Activated CD8-positive, alpha-beta T cell treated with anti-CD3 and anti-CD28 coated beads for 36 hours (primary cell): Measurements from ENCODE around the gene RNF227. TPM values are rescaled to one million over a fixed set of nuclear protein-coding genes. Genes with fewer than 3 reads are reported as not detected.
"Not testable (repeated sequence)": the region's sequence is repeated elsewhere in the genome, so short reads cannot be mapped to it uniquely, and the experiment has no call there.

Source experiments
- ATAC-seq: fragments of 200-7000 bp; cut with Tn5 transposase; one replicate; pipeline ENCODE4 v1.10.0; 2021; ENCODE audit warnings: mild to moderate bottlenecking, moderate library complexity
- CTCF ChIA-PET: fragments of 350-600 bp; sonication (Branson Sonifier 250); formaldehyde crosslinking; loops from one replicate; lab custom pipeline; 2021; ENCODE audit warnings: antibody characterized with exemption; lab: Charles Lee
- POLR2A ChIA-PET: fragments of 350-600 bp; sonication (Branson Sonifier 250); formaldehyde crosslinking; loops from one replicate; lab custom pipeline; 2021; ENCODE audit warnings: antibody characterized with exemption; lab: Charles Lee
- DNase-seq: peaks from one replicate; pipeline ENCODE4 v3.0.0-alpha.2; 2020
- H3K27ac Mint-ChIP-seq: one replicate; pipeline ENCODE4 v1.8.0; 2021; ENCODE audit warnings: mild to moderate bottlenecking, mixed read lengths
- H3K27me3 Mint-ChIP-seq: one replicate; pipeline ENCODE4 v1.8.0; 2021; ENCODE audit warnings: mixed read lengths
- H3K36me3 Mint-ChIP-seq: one replicate; pipeline ENCODE4 v1.8.0; 2021; ENCODE audit warnings: low read depth, mixed read lengths
- H3K4me1 Mint-ChIP-seq: one replicate; pipeline ENCODE4 v1.8.0; 2021; ENCODE audit warnings: low read depth, mixed read lengths
- H3K4me3 Mint-ChIP-seq: one replicate; pipeline ENCODE4 v1.8.0; 2021; ENCODE audit warnings: mild to moderate bottlenecking, moderate library complexity, mixed read lengths
- H3K9me3 Mint-ChIP-seq: one replicate; pipeline ENCODE4 v1.8.0; 2021; ENCODE audit warnings: mixed read lengths
- intact Hi-C: fragments of 100-400 bp; cut with micrococcal nuclease; formaldehyde crosslinking; loops from one replicate; pipeline ENCODE4 v1.10.0; 2022
- total RNA-seq, 2 experiments: library from RNA; stranded (reverse); gene quantifications; one replicate each; pipeline ENCODE4 v1.2.3, GENCODE V29; 2021
- TF ChIP-seq, protein P1 (sequence below): fragments of 200-600 bp; IDR thresholded peaks from one replicate; pipeline ENCODE4 v1.8.0; 2022; ENCODE audit warnings: antibody characterized with exemption, mild to moderate bottlenecking

RNF227 gene
- total RNA-seq, 2 experiments from 2014 or later, result 5.1 to 5.2 TPM

- Mint-ChIP-seq H3K9me3 (no peaks in the 10 kb centered on the region), H3K27me3 (no peaks in the 10 kb centered on the region), H3K36me3 (peaks cover 37% of the 10 kb centered on the region), H3K4me3 (no peak overlapping the region), H3K27ac (no peak overlapping the region), H3K4me1 (peaks cover 33% of the 10 kb centered on the region)
- POLR2A ChIA-PET, result interaction anchor here (0.6 to 2.7 kb wide), 5 partner anchors 11 to 192 kb away, joined by 3 to 8 read pairs (median 4); no protein-coding TSS in a partner anchor
- peak; percentile 24 for ATAC-seq
- CTCF ChIA-PET, result interaction anchor here (0.7 to 7.5 kb wide), 7 partner anchors 11 to 192 kb away, joined by 3 to 52 read pairs (median 6); no protein-coding TSS in a partner anchor
- TF ChIP-seq, protein P1, sequence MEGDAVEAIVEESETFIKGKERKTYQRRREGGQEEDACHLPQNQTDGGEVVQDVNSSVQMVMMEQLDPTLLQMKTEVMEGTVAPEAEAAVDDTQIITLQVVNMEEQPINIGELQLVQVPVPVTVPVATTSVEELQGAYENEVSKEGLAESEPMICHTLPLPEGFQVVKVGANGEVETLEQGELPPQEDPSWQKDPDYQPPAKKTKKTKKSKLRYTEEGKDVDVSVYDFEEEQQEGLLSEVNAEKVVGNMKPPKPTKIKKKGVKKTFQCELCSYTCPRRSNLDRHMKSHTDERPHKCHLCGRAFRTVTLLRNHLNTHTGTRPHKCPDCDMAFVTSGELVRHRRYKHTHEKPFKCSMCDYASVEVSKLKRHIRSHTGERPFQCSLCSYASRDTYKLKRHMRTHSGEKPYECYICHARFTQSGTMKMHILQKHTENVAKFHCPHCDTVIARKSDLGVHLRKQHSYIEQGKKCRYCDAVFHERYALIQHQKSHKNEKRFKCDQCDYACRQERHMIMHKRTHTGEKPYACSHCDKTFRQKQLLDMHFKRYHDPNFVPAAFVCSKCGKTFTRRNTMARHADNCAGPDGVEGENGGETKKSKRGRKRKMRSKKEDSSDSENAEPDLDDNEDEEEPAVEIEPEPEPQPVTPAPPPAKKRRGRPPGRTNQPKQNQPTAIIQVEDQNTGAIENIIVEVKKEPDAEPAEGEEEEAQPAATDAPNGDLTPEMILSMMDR, result no peak
- intact Hi-C loops, result loop anchor here (5.0 kb wide), 1 partner anchor 32 kb away; no protein-coding TSS in a partner anchor
- DNase-seq, result no peak
These were observed 51.0 kb downstream of the RNF227 start for GRCh38 chr17:7864995-7865650.

DNA sequence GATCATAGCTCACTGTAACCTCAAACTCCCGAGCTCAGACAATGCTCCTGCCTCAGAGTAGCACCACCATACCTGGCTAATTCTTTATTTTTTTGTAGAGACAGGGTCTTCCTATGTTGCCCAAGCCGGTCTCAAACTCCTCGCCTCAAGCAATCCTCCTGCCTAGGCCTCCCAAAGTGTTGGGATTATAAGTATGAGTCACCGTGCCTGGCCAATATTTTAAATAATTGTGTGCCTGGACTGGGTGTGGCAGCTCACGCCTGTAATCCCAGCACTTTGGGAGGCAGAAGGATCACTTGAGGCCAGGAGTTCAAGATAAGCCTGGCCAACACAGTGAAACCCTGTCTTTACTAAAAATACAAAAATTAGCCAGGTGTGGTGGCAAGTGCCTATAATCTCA, 51.7 kb downstream of the RNF227 start:
- H3K4me3 Mint-ChIP-seq, H3K9me3 Mint-ChIP-seq, ATAC-seq, H3K27me3 Mint-ChIP-seq, DNase-seq, H3K27ac Mint-ChIP-seq: not testable (repeated sequence)
- H3K36me3 Mint-ChIP-seq, result peaks cover 40% of the 10 kb centered on the region
- H3K4me1 Mint-ChIP-seq, result peaks cover 38% of the 10 kb centered on the region
- ChIA-PET POLR2A (interaction anchor here (1.3 to 1.4 kb wide), 2 partner anchors 22 to 125 kb away, joined by 4 to 5 read pairs; no protein-coding TSS in a partner anchor), CTCF (interaction anchor here (0.6 to 6.1 kb wide), 16 partner anchors 7 to 196 kb away, joined by 3 to 78 read pairs (median 4); no protein-coding TSS in a partner anchor)
- intact Hi-C loops, result loop anchor here (5.0 kb wide), 1 partner anchor 33 kb away; no protein-coding TSS in a partner anchor

Other genes with a start within 250 kb of the RNF227 start
- gene TP53, start 228.8 kb downstream of the RNF227 start, total RNA-seq, result 100 to 1,000 TPM; 129 to 138 TPM
- gene WRAP53, start 227.8 kb downstream of the RNF227 start, total RNA-seq, result 10 to 100 TPM; 27.5 to 28.6 TPM
- gene EFNB3, start 211.1 kb downstream of the RNF227 start, total RNA-seq, result not detected
- gene DNAH2, start 198.5 kb downstream of the RNF227 start, total RNA-seq, result not detected
- gene KDM6B, start 82.1 kb downstream of the RNF227 start, total RNA-seq, result 10 to 100 TPM; 49.2 to 53.8 TPM
- gene TMEM88, start 61.2 kb downstream of the RNF227 start, total RNA-seq, result 1 to 10 TPM; 2.4 to 2.9 TPM
- 10 to 100 TPM; 72.8 to 77.2 TPM for gene NAA38, start 58.7 kb downstream of the RNF227 start, total RNA-seq
- gene CYB5D1, start 58.3 kb downstream of the RNF227 start, total RNA-seq, result 10 to 100 TPM; 13.5 to 16.2 TPM
- gene CHD3, start 27.5 kb downstream of the RNF227 start, total RNA-seq, result 100 to 1,000 TPM; 130 to 139 TPM
- gene KCNAB3, start 13.6 kb upstream of the RNF227 start, total RNA-seq, result 1 to 10 TPM; 7.2 to 7.6 TPM
- 100 to 1,000 TPM; 140 to 143 TPM for gene TRAPPC1, start 15.7 kb upstream of the RNF227 start, total RNA-seq
- gene CNTROB, start 15.9 kb upstream of the RNF227 start, total RNA-seq, result 10 to 100 TPM; 48.4 to 54.1 TPM
- not detected for gene GUCY2D, start 86.3 kb upstream of the RNF227 start, total RNA-seq
- under 1 TPM in 1 of 2 experiments, not detected in 1; 0.16 TPM for gene ALOX15B, start 122.8 kb upstream of the RNF227 start, total RNA-seq
- 1 to 10 TPM; 4.3 to 5.2 TPM for gene ALOX12B, start 171.4 kb upstream of the RNF227 start, total RNA-seq
- under 1 TPM in 1 of 2 experiments, not detected in 1; 0.09 TPM for gene ALOXE3, start 202.2 kb upstream of the RNF227 start, total RNA-seq
- gene HES7, start 207.8 kb upstream of the RNF227 start, total RNA-seq, result 1 to 10 TPM; 4.0 to 4.9 TPM
- 100 to 1,000 TPM; 123 to 129 TPM for gene PER1, start 236.1 kb upstream of the RNF227 start, total RNA-seq
- 10 to 100 TPM; 30.0 to 33.7 TPM for gene VAMP2, start 246.7 kb upstream of the RNF227 start, total RNA-seq